Measurements from ENCODE around the gene SNED1. TPM values are rescaled to one million over a fixed set of nuclear protein-coding genes. Genes with fewer than 3 reads are reported as not detected.

Gene SNED1
- total and polyA plus RNA-seq, 2 experiments from 2014 or later: 6.1 to 29.4 TPM

DNA sequence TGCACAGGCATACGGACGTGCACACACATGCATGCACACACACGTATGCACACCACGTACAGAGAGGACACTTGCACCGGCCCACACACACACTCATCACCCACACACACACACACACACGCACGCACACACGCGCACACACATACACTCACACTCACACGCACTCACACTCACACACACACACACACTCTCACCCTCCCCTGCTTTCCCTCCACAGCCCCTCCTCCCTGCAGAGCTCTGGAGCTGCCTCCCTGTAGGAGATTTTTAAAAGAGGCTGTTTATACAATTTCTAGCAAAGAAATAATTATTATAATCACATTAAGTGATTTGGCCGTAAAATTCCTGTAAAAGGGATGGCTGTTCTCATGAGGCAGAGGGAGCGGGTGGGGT lies 36.5 kb upstream of the SNED1 start:
- H4K20me1 ChIP-seq (ENCODE audit: insufficient read depth): no peaks in the 10 kb centered on the region
- TF ChIP-seq EZH2phosphoT487 (IDR thresholded peaks at IDR 0.05; ENCODE audit: insufficient read depth, low read depth): no peak
- no peak for TF ChIP-seq EZH2 (IDR thresholded peaks at IDR 0.05; ENCODE audit: insufficient read depth, poor library complexity, severe bottlenecking)
- no peak overlapping the region for H3K4me3 ChIP-seq
- H3K9ac ChIP-seq: no peak overlapping the region
- H3K27me3 ChIP-seq (replicated peaks; ENCODE audit: insufficient read depth): no peaks in the 10 kb centered on the region
- in situ Hi-C loops (cut with MboI): no loop called here
- no peak overlapping the region for H2AFZ ChIP-seq
- peaks cover 14% of the 10 kb centered on the region; the same call in 1 of the 2 replicates for H3K4me1 ChIP-seq (ENCODE audit: insufficient read depth)
- H3K4me2 ChIP-seq (ENCODE audit: unreplicated experiment): no peak overlapping the region
- H3K9me2 ChIP-seq (ENCODE audit: insufficient read depth): no peaks in the 10 kb centered on the region
- 25 to 31% methylated on average over 10 to 12 of the region's 12 CpGs for WGBS, 2 experiments (ENCODE audit: low coverage in 1 of 2, low lambda C conversion rate in 2 of 2, missing lambda C conversion rate in 2 of 2)
- no peak for DNase-seq
- H3K9me3 ChIP-seq (ENCODE audit: low read depth): no peaks in the 10 kb centered on the region
- no peak overlapping the region for H3K27ac ChIP-seq
- no peaks in the 10 kb centered on the region for H3F3A ChIP-seq (ENCODE audit: insufficient read depth)
- H3K36me3 ChIP-seq (ENCODE audit: low read depth): no peaks in the 10 kb centered on the region
- no peaks in the 10 kb centered on the region for H3K79me2 ChIP-seq (ENCODE audit: insufficient read depth)

DNA sequence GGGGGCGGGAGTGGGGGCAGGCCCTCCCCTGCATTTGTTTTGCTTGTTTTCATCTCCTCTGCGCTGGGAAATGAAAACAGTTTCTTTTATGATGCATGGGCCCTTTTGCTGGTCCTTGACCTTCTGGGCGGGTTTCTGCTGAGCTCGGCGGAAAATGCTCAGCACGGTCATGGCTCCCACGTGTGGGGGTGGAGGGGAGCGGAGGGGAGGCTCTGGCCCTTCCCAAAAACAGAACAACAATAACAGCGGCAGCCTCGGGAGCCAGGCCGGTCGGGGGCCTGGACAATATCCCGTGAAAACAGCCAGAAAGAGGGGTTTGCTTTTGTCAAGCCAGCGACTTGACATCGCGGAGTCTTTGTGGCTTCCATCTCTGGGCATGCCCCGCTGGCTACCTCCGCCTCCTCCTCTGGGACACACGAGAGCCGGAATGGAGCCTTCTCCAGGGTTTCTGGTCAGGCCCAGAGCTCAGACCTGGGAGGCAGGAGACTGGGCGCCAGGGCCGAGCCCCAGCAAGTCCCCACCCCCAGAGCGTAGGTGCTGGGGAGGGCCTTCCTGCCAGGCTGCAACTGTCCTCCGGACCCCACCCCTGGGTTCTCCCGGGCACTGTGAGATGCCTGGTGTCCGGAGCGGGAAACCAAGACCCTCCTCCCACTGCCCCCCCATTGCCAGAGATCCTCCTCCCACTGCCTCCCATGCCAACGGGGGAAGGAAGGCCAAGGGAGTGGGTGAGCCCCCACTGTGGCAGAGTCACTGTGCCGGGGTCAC lies 35.9 kb upstream of the SNED1 start:
- H3F3A ChIP-seq (ENCODE audit: insufficient read depth): no peaks in the 10 kb centered on the region
- H3K4me2 ChIP-seq (ENCODE audit: unreplicated experiment): peak overlapping the region; percentile 35
- peaks cover 14% of the 10 kb centered on the region; the same call in 1 of the 2 replicates for H3K4me1 ChIP-seq (ENCODE audit: insufficient read depth)
- peak; percentile 53 for DNase-seq
- no peaks in the 10 kb centered on the region for H3K9me3 ChIP-seq (ENCODE audit: low read depth)
- H3K27me3 ChIP-seq (replicated peaks; ENCODE audit: insufficient read depth): no peaks in the 10 kb centered on the region
- WGBS, 2 experiments (ENCODE audit: low coverage in 1 of 2, low lambda C conversion rate in 2 of 2, missing lambda C conversion rate in 2 of 2): 25 to 33% methylated on average over 28 to 29 of the region's 29 CpGs
- peak overlapping the region; percentile 87 for H2AFZ ChIP-seq
- no peak overlapping the region for H3K4me3 ChIP-seq
- no peaks in the 10 kb centered on the region for H3K9me2 ChIP-seq (ENCODE audit: insufficient read depth)
- H3K36me3 ChIP-seq (ENCODE audit: low read depth): no peaks in the 10 kb centered on the region
- no peaks in the 10 kb centered on the region for H3K79me2 ChIP-seq (ENCODE audit: insufficient read depth)
- in situ Hi-C loops (cut with MboI): no loop called here
- H3K9ac ChIP-seq: peak overlapping the region; percentile 36; the same call in 1 of the 2 replicates
- no peak overlapping the region for H3K27ac ChIP-seq
- TF ChIP-seq EZH2phosphoT487 (IDR thresholded peaks at IDR 0.05; ENCODE audit: insufficient read depth, low read depth) (no peak), EZH2 (IDR thresholded peaks at IDR 0.05; ENCODE audit: insufficient read depth, poor library complexity, severe bottlenecking) (no peak)
- H4K20me1 ChIP-seq (ENCODE audit: insufficient read depth): no peaks in the 10 kb centered on the region

DNA sequence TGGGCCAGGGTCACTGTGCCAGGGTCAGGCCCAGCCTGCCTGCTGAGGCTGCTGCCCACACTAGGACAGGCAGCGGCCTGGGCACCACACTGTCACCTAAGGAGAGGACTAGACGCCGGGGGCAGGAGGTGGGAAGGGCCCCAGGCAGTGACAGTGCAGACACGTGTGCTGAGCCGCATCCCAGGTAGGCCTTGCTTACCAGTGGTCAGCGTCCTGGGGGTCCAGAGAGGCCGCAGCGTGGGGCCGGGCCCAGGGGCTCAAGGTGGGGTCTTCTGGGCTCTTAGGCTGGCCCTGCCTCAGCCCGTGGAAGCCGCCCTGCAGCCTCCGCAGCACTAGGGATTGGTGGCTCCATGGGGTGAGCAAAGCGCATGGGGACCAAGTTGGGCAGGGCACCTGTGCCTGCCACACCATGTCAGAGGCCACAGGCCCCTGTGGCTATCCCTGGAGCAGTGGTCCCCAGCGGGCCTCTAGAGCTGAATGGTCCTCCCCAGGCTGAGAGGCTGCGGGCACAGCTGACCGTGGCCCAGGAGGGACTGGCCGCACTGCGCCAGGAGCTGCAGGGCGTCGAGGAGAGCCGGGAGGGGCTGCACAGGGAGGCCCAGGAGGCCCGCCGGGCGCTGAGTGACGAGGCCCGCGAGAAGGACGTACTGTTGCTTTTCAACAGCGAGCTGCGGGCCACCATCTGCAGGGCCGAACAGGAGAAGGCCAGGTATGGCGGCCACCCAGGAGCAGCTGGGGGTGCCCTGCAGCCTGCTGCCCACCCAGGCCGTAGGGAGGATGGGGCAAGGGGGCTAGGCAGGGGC lies 35.2 kb upstream of the SNED1 start:
- no peaks in the 10 kb centered on the region for H3K79me2 ChIP-seq (ENCODE audit: insufficient read depth)
- H3K4me3 ChIP-seq: no peak overlapping the region
- 94 to 95% methylated on average over 31 to 33 of the region's 33 CpGs for WGBS, 2 experiments (ENCODE audit: low coverage in 1 of 2, low lambda C conversion rate in 2 of 2, missing lambda C conversion rate in 2 of 2)
- no peaks in the 10 kb centered on the region for H4K20me1 ChIP-seq (ENCODE audit: insufficient read depth)
- no peak overlapping the region for H3K27ac ChIP-seq
- H3K36me3 ChIP-seq (ENCODE audit: low read depth): no peaks in the 10 kb centered on the region
- no peak for DNase-seq
- H3K9me3 ChIP-seq (ENCODE audit: low read depth): no peaks in the 10 kb centered on the region
- no peaks in the 10 kb centered on the region for H3K9me2 ChIP-seq (ENCODE audit: insufficient read depth)
- no peak for TF ChIP-seq EZH2 (IDR thresholded peaks at IDR 0.05; ENCODE audit: insufficient read depth, poor library complexity, severe bottlenecking)
- no peak for TF ChIP-seq EZH2phosphoT487 (IDR thresholded peaks at IDR 0.05; ENCODE audit: insufficient read depth, low read depth)
- H3K4me2 ChIP-seq (ENCODE audit: unreplicated experiment): no peak overlapping the region
- no peaks in the 10 kb centered on the region for H3K27me3 ChIP-seq (replicated peaks; ENCODE audit: insufficient read depth)
- no peaks in the 10 kb centered on the region for H3F3A ChIP-seq (ENCODE audit: insufficient read depth)
- in situ Hi-C loops (cut with MboI): no loop called here
- H3K4me1 ChIP-seq (ENCODE audit: insufficient read depth): 0 out of 2 replicates have a peak, but pooled peaks cover 7% of the 10 kb centered on the region
- H2AFZ ChIP-seq: no peak overlapping the region
- no peak overlapping the region for H3K9ac ChIP-seq

DNA sequence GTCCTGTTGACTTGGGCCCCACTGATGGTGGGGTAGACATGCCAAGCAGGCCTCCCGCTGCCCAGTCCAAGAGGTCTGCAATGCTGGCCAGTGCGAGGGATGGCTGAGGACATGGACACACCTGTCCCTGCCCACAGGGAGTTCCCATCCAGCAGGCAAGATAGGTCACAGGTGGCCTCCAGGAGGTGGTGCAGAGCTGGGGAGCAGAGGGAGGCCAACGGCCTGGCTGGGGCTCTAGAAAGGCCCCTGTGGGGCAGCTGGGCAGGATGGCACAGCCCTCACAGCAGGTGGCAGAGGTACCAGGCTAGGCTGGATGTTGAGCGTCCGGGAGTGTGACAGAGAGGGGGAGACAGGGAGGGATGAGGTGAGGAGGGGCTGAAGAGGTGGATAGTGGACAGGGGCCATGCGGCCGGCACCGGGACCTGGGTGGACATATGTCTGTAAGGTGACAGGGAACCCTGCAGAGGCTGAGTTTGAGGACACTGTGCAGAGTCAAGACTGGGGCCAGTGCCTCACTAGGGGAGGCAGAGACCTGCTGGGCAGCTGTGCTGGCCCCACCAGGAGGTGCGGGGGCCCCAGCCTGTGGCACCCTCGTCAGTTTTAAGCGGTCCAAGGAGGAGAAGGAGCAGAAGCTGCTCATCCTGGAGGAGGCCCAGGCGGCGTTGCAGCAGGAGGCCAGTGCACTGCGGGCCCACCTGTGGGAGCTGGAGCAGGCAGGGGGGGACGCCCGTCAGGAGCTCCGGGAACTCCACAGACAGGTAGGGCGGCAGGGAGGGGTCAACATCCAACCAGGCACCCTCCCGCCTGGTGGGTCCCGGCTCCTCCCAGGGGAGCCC lies 34.3 kb upstream of the SNED1 start:
- Histone ChIP-seq H3K4me2 (ENCODE audit: unreplicated experiment) (no peak overlapping the region), H3K27me3 (replicated peaks; ENCODE audit: insufficient read depth) (no peaks in the 10 kb centered on the region), H3K4me3 (no peak overlapping the region), H3F3A (ENCODE audit: insufficient read depth) (no peaks in the 10 kb centered on the region), H3K79me2 (ENCODE audit: insufficient read depth) (no peaks in the 10 kb centered on the region), H3K9ac (no peak overlapping the region), H4K20me1 (ENCODE audit: insufficient read depth) (no peaks in the 10 kb centered on the region), H3K27ac (no peak overlapping the region), H3K36me3 (ENCODE audit: low read depth) (no peaks in the 10 kb centered on the region), H3K9me2 (ENCODE audit: insufficient read depth) (no peaks in the 10 kb centered on the region), H2AFZ (no peak overlapping the region), H3K9me3 (ENCODE audit: low read depth) (no peaks in the 10 kb centered on the region), H3K4me1 (ENCODE audit: insufficient read depth) (0 out of 2 replicates have a peak, but pooled peaks cover 6% of the 10 kb centered on the region)
- in situ Hi-C loops (cut with MboI): no loop called here
- no peak for TF ChIP-seq EZH2phosphoT487 (IDR thresholded peaks at IDR 0.05; ENCODE audit: insufficient read depth, low read depth)
- no peak for TF ChIP-seq EZH2 (IDR thresholded peaks at IDR 0.05; ENCODE audit: insufficient read depth, poor library complexity, severe bottlenecking)
- WGBS, 2 experiments (ENCODE audit: low coverage in 1 of 2, low lambda C conversion rate in 2 of 2, missing lambda C conversion rate in 2 of 2): 83 to 84% methylated on average over 16 to 20 of the region's 20 CpGs
- no peak for DNase-seq

All from GM23248 (cell line).